Fibroblast of lung (primary cell): ENCODE measurements around the gene PKP1.

ENCODE experiments used
- EZH2 ChIP-seq: IDR thresholded peaks from 2 replicates; pipeline ENCODE4 v1.5.1; 2012; ENCODE audit warnings: low read length, control low read depth, mild to moderate bottlenecking; ENCODE audit errors: missing control alignments
- TF ChIP-seq, protein P1 (sequence below), 2 donors: IDR thresholded peaks in 1 of 2; conservative IDR thresholded peaks in 1 of 2; 1 replicate in 1 of 2; 2 replicates in 1 of 2; pipeline ENCODE4 v1.5.1; 2011 to 2012; ENCODE audit warnings: low read length in 2 of 2, control low read depth in 1 of 2, inconsistent platforms in 1 of 2, low read depth in 1 of 2, mild to moderate bottlenecking in 1 of 2

DNA sequence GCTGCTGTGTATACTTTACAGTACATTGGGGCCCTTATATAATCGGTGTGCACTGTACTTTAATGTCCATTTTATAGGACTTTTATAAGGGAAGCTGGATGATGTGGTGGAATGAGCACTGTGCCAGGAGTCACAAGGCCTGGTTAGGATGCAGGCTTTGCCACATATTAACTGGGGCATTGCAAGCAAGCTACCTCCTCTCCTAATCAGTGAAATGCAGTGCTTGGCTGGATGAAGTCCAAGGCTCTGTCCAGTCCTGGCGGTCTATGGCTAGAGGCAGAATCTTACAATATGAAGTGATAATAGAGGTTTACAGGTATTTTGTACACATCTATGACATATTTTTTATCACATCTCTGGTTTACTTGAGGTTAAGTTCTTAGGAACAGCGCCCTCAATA is 1.7 kb upstream of the PKP1 start:
- TF ChIP-seq, protein P1, sequence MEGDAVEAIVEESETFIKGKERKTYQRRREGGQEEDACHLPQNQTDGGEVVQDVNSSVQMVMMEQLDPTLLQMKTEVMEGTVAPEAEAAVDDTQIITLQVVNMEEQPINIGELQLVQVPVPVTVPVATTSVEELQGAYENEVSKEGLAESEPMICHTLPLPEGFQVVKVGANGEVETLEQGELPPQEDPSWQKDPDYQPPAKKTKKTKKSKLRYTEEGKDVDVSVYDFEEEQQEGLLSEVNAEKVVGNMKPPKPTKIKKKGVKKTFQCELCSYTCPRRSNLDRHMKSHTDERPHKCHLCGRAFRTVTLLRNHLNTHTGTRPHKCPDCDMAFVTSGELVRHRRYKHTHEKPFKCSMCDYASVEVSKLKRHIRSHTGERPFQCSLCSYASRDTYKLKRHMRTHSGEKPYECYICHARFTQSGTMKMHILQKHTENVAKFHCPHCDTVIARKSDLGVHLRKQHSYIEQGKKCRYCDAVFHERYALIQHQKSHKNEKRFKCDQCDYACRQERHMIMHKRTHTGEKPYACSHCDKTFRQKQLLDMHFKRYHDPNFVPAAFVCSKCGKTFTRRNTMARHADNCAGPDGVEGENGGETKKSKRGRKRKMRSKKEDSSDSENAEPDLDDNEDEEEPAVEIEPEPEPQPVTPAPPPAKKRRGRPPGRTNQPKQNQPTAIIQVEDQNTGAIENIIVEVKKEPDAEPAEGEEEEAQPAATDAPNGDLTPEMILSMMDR (conservative IDR thresholded peaks at IDR 0.05 in 1 of 2, IDR thresholded peaks at IDR 0.05 in 1 of 2; ENCODE audit: low read depth in 1 of 2, low read length in 2 of 2) = no peak
- TF ChIP-seq EZH2 = no peak
